GM12878 (cell line): ENCODE data around the gene COL6A3. TPM values are rescaled to one million over a fixed set of nuclear protein-coding genes. Genes with fewer than 3 reads are reported as not detected.

Source experiments
- ATAC-seq: fragments of 200-7000 bp; cut with Tn5 transposase; 3 replicates; pipeline ENCODE4 v1.9.1; 2020; ENCODE audit warnings: mild to moderate bottlenecking, moderate library complexity
- BruUV-seq: library from RNA; stranded (reverse); fragments of 400-500 nt; replicated peaks from 2 replicates; lab custom pipeline; 2021; lab: Mats Ljungman, UMichigan
- CTCF ChIA-PET: fragments of 300-600 bp; sonication (Branson Sonifier 250); formaldehyde crosslinking; extraction: SDS; loops from one replicate; lab custom pipeline; 2021; ENCODE audit warnings: inconsistent platforms; lab: Yijun Ruan, JAX
- POLR2A ChIA-PET: fragments of 350-600 bp; formaldehyde crosslinking; extraction: SDS; loops from one replicate; lab custom pipeline; 2021; ENCODE audit warnings: inconsistent platforms; lab: Charles Lee
- RAD21 ChIA-PET: fragments of 300-600 bp; sonication (Branson Sonifier 250); formaldehyde crosslinking; loops from one replicate; lab custom pipeline; 2023; ENCODE audit warnings: antibody characterized with exemption; ENCODE audit not compliant: unreplicated experiment; lab: Charles Lee
- SMC1A ChIA-PET: fragments of 300-600 bp; sonication (Branson Sonifier 250); formaldehyde crosslinking; loops from one replicate; lab custom pipeline; 2023; ENCODE audit not compliant: unreplicated experiment, uncharacterized antibody; lab: Charles Lee
- DNase-seq: peaks from one replicate; pipeline ENCODE4 v3.0.0-alpha.2; 2011; ENCODE audit warnings: low read depth, low spot score
- FAIRE-seq: peaks from 3 replicates; lab custom pipeline; 2011; peaks lifted over from hg19 to GRCh38; lab: Jason Lieb, UNC
- H2AFZ ChIP-seq: 2 replicates; pipeline ENCODE4 v1.6.0; 2011; ENCODE audit warnings: low read depth, low read length, control low read depth; ENCODE audit not compliant: control insufficient read depth
- H3K27ac ChIP-seq: 2 replicates; pipeline ENCODE4 v1.5.1; 2011; ENCODE audit warnings: control low read depth; ENCODE audit not compliant: control insufficient read depth, insufficient read depth
- H3K27me3 ChIP-seq, 2 experiments: replicated peaks in 1 of 2; 2 replicates each; pipeline versions ENCODE4 v1.6.0 to v1.6.1; 2011; ENCODE audit warnings: low read length in 1 of 2; ENCODE audit not compliant: control insufficient read depth in 2 of 2, insufficient read depth in 2 of 2
- H3K36me3 ChIP-seq, 2 experiments: 2 replicates each; pipeline ENCODE4 v1.5.1; 2011; ENCODE audit warnings: low read length in 1 of 2; ENCODE audit not compliant: control insufficient read depth in 2 of 2, insufficient read depth in 2 of 2
- H3K4me1 ChIP-seq: 2 replicates; pipeline ENCODE4 v1.6.1; 2011; ENCODE audit warnings: mild to moderate bottlenecking, low read length, moderate library complexity, mixed read lengths; ENCODE audit not compliant: control insufficient read depth, insufficient read depth
- H3K4me2 ChIP-seq: 2 replicates; pipeline ENCODE4 v1.6.0; 2011; ENCODE audit warnings: control low read depth; ENCODE audit not compliant: control insufficient read depth, insufficient read depth
- H3K4me3 ChIP-seq: fragments of 200-600 bp; sonication (generic); 2 replicates; pipeline ENCODE4 v1.5.1; 2016
- H3K79me2 ChIP-seq: 2 replicates; pipeline ENCODE4 v1.6.0; 2011; ENCODE audit warnings: low read length; ENCODE audit not compliant: control insufficient read depth, insufficient read depth
- H3K9ac ChIP-seq: 2 replicates; pipeline ENCODE4 v1.8.0; 2011; ENCODE audit warnings: low read length, control low read depth, mixed read lengths; ENCODE audit not compliant: control insufficient read depth, insufficient read depth
- H3K9me3 ChIP-seq: replicated peaks from 3 replicates; pipeline ENCODE4 v1.5.1; 2011; ENCODE audit warnings: mild to moderate bottlenecking, low read length; ENCODE audit not compliant: control insufficient read depth, insufficient read depth
- H4K20me1 ChIP-seq: 2 replicates; pipeline ENCODE4 v1.6.0; 2011; ENCODE audit not compliant: control insufficient read depth, insufficient read depth
- CHD4 ChIP-seq: fragments of 200-600 bp; sonication (generic); IDR thresholded peaks from 2 replicates; pipeline ENCODE4 v1.6.1; 2016; ENCODE audit warnings: mild to moderate bottlenecking
- CREB1 ChIP-seq: IDR thresholded peaks from 2 replicates; pipeline ENCODE4 v1.6.1; 2012; ENCODE audit warnings: low read depth, mild to moderate bottlenecking, inconsistent platforms
- CREM ChIP-seq: IDR thresholded peaks from 2 replicates; pipeline ENCODE4 v1.6.1; 2014; ENCODE audit warnings: antibody characterized with exemption, low read depth
- GATAD2B ChIP-seq: fragments of 450-650 bp; conservative IDR thresholded peaks from 2 replicates; pipeline ENCODE4 v1.6.1; 2017; ENCODE audit warnings: low read depth, mild to moderate bottlenecking, moderate library complexity
- HDAC6 ChIP-seq: fragments of 200-600 bp; sonication (generic); IDR thresholded peaks from one replicate; pipeline ENCODE4 v1.8.0; 2017; ENCODE audit warnings: antibody characterized with exemption; ENCODE audit not compliant: unreplicated experiment
- JUNB ChIP-seq: IDR thresholded peaks from 2 replicates; pipeline ENCODE4 v1.6.1; 2016; ENCODE audit warnings: antibody characterized with exemption, mild to moderate bottlenecking
- MYB ChIP-seq: fragments of 150-350 bp; IDR thresholded peaks from 2 replicates; pipeline ENCODE4 v1.6.1; 2014; ENCODE audit warnings: mild to moderate bottlenecking, low read depth, low read length, borderline replicate concordance
- MYC ChIP-seq: IDR thresholded peaks from 2 replicates; pipeline ENCODE4 v1.6.1; 2011; ENCODE audit warnings: mild to moderate bottlenecking, low read length, moderate library complexity, inconsistent platforms; ENCODE audit not compliant: insufficient read depth, insufficient replicate concordance, insufficient read length, severe bottlenecking
- NFYB ChIP-seq: IDR thresholded peaks from 2 replicates; pipeline ENCODE4 v1.6.1; 2011; ENCODE audit warnings: low read depth, mild to moderate bottlenecking, low read length, improper control_type of control experiment, moderate library complexity; ENCODE audit not compliant: insufficient read depth
- NR2C1 ChIP-seq: fragments of 450-650 bp; IDR thresholded peaks from 2 replicates; pipeline ENCODE4 v1.6.1; 2017; ENCODE audit warnings: antibody characterized with exemption, mild to moderate bottlenecking, moderate library complexity
- POLR2AphosphoS2 ChIP-seq: IDR thresholded peaks from 2 replicates; pipeline ENCODE4 v1.6.1; 2011; ENCODE audit warnings: low read depth, mild to moderate bottlenecking, low read length, improper control_type of control experiment, moderate library complexity
- RELA ChIP-seq: fragments of 450-650 bp; IDR thresholded peaks from 2 replicates; pipeline ENCODE4 v1.8.0; 2014; ENCODE audit warnings: borderline replicate concordance; ENCODE audit not compliant: partially characterized antibody
- TARDBP ChIP-seq: IDR thresholded peaks from 2 replicates; pipeline ENCODE4 v1.6.1; 2016; ENCODE audit warnings: borderline replicate concordance
- ZBTB4 ChIP-seq: fragments of 450-650 bp; formaldehyde crosslinking; IDR thresholded peaks from 2 replicates; pipeline ENCODE4 v1.4.0; 2022; ENCODE audit warnings: mild to moderate bottlenecking, moderate library complexity
- ZNF207 ChIP-seq: fragments of 450-650 bp; IDR thresholded peaks from 2 replicates; pipeline ENCODE4 v1.6.1; 2014; ENCODE audit warnings: antibody characterized with exemption, mild to moderate bottlenecking, borderline replicate concordance
- ZNF384 ChIP-seq: IDR thresholded peaks from 2 replicates; pipeline ENCODE4 v1.6.1; 2012; ENCODE audit warnings: low read depth, mild to moderate bottlenecking, low read length, improper control_type of control experiment, borderline replicate concordance
- WGBS: methylation state at CpG from one replicate; pipeline ENCODE4 v1.1.6; 2016; ENCODE audit warnings: low lambda C conversion rate; ENCODE audit not compliant: insufficient replicate concordance, insufficient coverage; ENCODE audit errors: missing lambda C conversion rate; 5-methylcytosine and 5-hydroxymethylcytosine counted together
- in situ Hi-C: fragments of 300-500 bp; cut with MboI; formaldehyde crosslinking; loops from 9 replicates; pipeline ENCODE4 v1.14.3; 2018; ENCODE audit warnings: mixed read lengths
- intact Hi-C: fragments of 100-400 bp; cut with micrococcal nuclease; formaldehyde crosslinking; loops from one replicate; pipeline ENCODE4 v1.14.2; 2022; ENCODE audit not compliant: unreplicated experiment
- polyA plus RNA-seq, 11 experiments: library from polyadenylated mRNA; depleted of rRNA in 4 of 11; unstranded in 6 of 11; stranded (reverse) in 5 of 11; fragments of >200 nt; fragmentation: Nextera tagmentation in 4 of 11; fragmentation: Illumina TruSeq in 1 of 11; extraction: Ambion mirVana in 4 of 11; extraction: Trizol in 1 of 11; gene quantifications; 1 replicate in 1 of 11; 2 replicates in 10 of 11; pipeline versions ENCODE4 v1.2.1 to v1.2.3, GENCODE V29; 2011 to 2016; ENCODE audit warnings: inconsistent platforms in 2 of 11, missing spikeins in 2 of 11, low read depth in 1 of 11
- total RNA-seq, 4 experiments: library from RNA; depleted of rRNA in 3 of 4; stranded (reverse); fragments of >200 nt in 3 of 4; fragmentation: Illumina TruSeq in 1 of 4; extraction: Trizol in 1 of 4; gene quantifications; 2 replicates each; pipeline versions ENCODE4 v1.2.1 to v1.2.3, GENCODE V29; 2013 to 2021
- TF ChIP-seq, protein P1 (sequence below): fragments of 450-650 bp; IDR thresholded peaks from 2 replicates; pipeline ENCODE4 v1.6.1; 2017; ENCODE audit warnings: antibody characterized with exemption, mild to moderate bottlenecking, moderate library complexity

Gene COL6A3
- total and polyA plus RNA-seq, 10 of the 15 experiments (the other 5 are each of a cell fraction or from before 2014, with no cell fraction given), result 0.01 to 0.51 (median 0.09) TPM; not detected in 4

- TF ChIP-seq, protein P1, sequence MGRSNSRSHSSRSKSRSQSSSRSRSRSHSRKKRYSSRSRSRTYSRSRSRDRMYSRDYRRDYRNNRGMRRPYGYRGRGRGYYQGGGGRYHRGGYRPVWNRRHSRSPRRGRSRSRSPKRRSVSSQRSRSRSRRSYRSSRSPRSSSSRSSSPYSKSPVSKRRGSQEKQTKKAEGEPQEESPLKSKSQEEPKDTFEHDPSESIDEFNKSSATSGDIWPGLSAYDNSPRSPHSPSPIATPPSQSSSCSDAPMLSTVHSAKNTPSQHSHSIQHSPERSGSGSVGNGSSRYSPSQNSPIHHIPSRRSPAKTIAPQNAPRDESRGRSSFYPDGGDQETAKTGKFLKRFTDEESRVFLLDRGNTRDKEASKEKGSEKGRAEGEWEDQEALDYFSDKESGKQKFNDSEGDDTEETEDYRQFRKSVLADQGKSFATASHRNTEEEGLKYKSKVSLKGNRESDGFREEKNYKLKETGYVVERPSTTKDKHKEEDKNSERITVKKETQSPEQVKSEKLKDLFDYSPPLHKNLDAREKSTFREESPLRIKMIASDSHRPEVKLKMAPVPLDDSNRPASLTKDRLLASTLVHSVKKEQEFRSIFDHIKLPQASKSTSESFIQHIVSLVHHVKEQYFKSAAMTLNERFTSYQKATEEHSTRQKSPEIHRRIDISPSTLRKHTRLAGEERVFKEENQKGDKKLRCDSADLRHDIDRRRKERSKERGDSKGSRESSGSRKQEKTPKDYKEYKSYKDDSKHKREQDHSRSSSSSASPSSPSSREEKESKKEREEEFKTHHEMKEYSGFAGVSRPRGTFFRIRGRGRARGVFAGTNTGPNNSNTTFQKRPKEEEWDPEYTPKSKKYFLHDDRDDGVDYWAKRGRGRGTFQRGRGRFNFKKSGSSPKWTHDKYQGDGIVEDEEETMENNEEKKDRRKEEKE, result no peak
- TF ChIP-seq ZBTB4 (CRISPR knock-in tag) (no peak), JUNB (no peak), ZNF384 (no peak)
Measured at GRCh38 chr2:237280939-237281338, 133.0 kb downstream of the COL6A3 start (continued).

DNA sequence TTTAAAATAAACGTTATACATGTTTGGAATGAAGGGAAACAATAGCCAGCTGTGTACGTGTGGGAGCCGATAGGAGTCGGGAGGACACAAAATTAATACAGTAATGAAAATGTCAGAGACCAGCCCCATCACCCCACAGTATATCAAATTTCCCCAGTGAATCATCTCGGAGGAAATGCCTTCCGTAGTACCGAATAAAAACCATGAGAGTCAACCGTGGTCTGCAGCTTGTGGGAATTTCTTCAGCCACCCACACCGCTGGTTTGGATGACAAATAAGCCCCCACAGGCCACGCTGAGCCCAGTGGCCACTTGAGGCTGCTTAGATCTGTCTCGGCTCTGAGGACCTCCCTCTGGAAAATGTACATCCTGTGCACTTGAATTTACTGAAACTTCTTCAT lies 133.7 kb downstream of the COL6A3 start:
- intact Hi-C loops (no loop called here), in situ Hi-C loops (no loop called here)
- no TSS peak for BruUV-seq
- ChIA-PET RAD21 (no interaction called here), CTCF (no interaction called here), SMC1A (no interaction called here), POLR2A (no interaction called here)
- 32% methylated on average over 11 of the region's 11 CpGs for WGBS
- Histone ChIP-seq H2AFZ (no peak overlapping the region), H3K36me3 (no peaks in the 10 kb centered on the region), H3K79me2 (no peaks in the 10 kb centered on the region), H3K9ac (no peak overlapping the region), H4K20me1 (no peaks in the 10 kb centered on the region; the same call in 1 of the 2 replicates), H3K27ac (no peak overlapping the region), H3K27me3 (no peaks in the 10 kb centered on the region; a peak in 1 of 4 replicates), H3K9me3 (no peaks in the 10 kb centered on the region), H3K4me1 (no peaks in the 10 kb centered on the region), H3K4me3 (no peak overlapping the region), H3K4me2 (no peak overlapping the region)
- ATAC-seq (no peak), DNase-seq (no peak), FAIRE-seq (no peak)
- TF ChIP-seq POLR2AphosphoS2, result no peak
- no peak for TF ChIP-seq TARDBP
- TF ChIP-seq CHD4, result no peak
- no peak for TF ChIP-seq ZNF207
- TF ChIP-seq CREM, result no peak
- TF ChIP-seq CREB1, result no peak
- TF ChIP-seq HDAC6, result no peak
- no peak for TF ChIP-seq NFYB
- TF ChIP-seq GATAD2B, result no peak
- no peak for TF ChIP-seq MYC
- TF ChIP-seq MYB, result no peak
- no peak for TF ChIP-seq RELA
- TF ChIP-seq NR2C1, result no peak
